HepG2 (cell line): Measurements from ENCODE around the gene RAD17. TPM values are rescaled to one million over a fixed set of nuclear protein-coding genes. Genes with fewer than 3 reads are reported as not detected.
A peak's percentile ranks its signal among the peaks of the same experiment; 100 is the strongest.

Source experiments
- ATM ChIP-seq: fragments of 450-650 bp; IDR thresholded peaks from 2 replicates; pipeline ENCODE4 v1.7.1; 2017; ENCODE audit warnings: mild to moderate bottlenecking, borderline replicate concordance
- CEBPB ChIP-seq: IDR thresholded peaks from 2 replicates; pipeline ENCODE4 v1.6.1; 2011; ENCODE audit warnings: low read depth, low read length, improper control_type of control experiment, borderline replicate concordance
- FOXJ3 ChIP-seq: sonication (generic); formaldehyde crosslinking; IDR thresholded peaks from 2 replicates; pipeline ENCODE4 v1.4.0; 2020; ENCODE audit warnings: missing genetic modification reagents, mild to moderate bottlenecking, borderline replicate concordance
- ISL2 ChIP-seq: sonication (generic); formaldehyde crosslinking; IDR thresholded peaks from 2 replicates; pipeline ENCODE4 v1.5.0; 2020; ENCODE audit warnings: missing genetic modification reagents
- MAZ ChIP-seq, 2 experiments: sonication (generic) in 1 of 2; formaldehyde crosslinking in 1 of 2; IDR thresholded peaks; 2 replicates each; pipeline versions ENCODE4 v1.5.0 to v1.6.1; 2012 to 2020; ENCODE audit warnings: low read depth in 2 of 2, mild to moderate bottlenecking in 2 of 2, borderline replicate concordance in 1 of 2, improper control_type of control experiment in 1 of 2, low read length in 1 of 2, missing genetic modification reagents in 1 of 2, moderate library complexity in 1 of 2
- MED13 ChIP-seq: sonication (generic); formaldehyde crosslinking; IDR thresholded peaks from 2 replicates; pipeline ENCODE4 v1.5.0; 2020; ENCODE audit warnings: missing genetic modification reagents
- NCOA5 ChIP-seq: sonication (generic); formaldehyde crosslinking; IDR thresholded peaks from 2 replicates; pipeline ENCODE4 v1.4.0; 2020; ENCODE audit warnings: missing genetic modification reagents
- NFYC ChIP-seq: IDR thresholded peaks from 2 replicates; pipeline ENCODE4 v1.6.1; 2016; ENCODE audit warnings: missing genetic modification reagents, missing compliant biosample characterization
- NR2F6 ChIP-seq, 2 experiments: IDR thresholded peaks; 2 replicates each; pipeline ENCODE4 v1.6.1; 2016; ENCODE audit warnings: antibody characterized with exemption in 1 of 2, mild to moderate bottlenecking in 1 of 2
- PHF20 ChIP-seq: sonication (generic); formaldehyde crosslinking; IDR thresholded peaks from 2 replicates; pipeline ENCODE4 v1.5.0; 2020; ENCODE audit warnings: mild to moderate bottlenecking, missing genetic modification reagents
- RBFOX2 ChIP-seq: fragments of 200-400 bp; formaldehyde crosslinking; IDR thresholded peaks from 2 replicates; pipeline ENCODE4 v1.6.1; 2017; ENCODE audit warnings: low read depth, mild to moderate bottlenecking, low read length
- TOE1 ChIP-seq: sonication (generic); formaldehyde crosslinking; IDR thresholded peaks from 2 replicates; pipeline ENCODE4 v1.4.0; 2020; ENCODE audit warnings: mild to moderate bottlenecking, missing genetic modification reagents
- ZNF121 ChIP-seq: sonication (generic); formaldehyde crosslinking; IDR thresholded peaks from 2 replicates; pipeline ENCODE4 v1.5.0; 2020; ENCODE audit warnings: mild to moderate bottlenecking, missing genetic modification reagents
- ZNF343 ChIP-seq: sonication (generic); formaldehyde crosslinking; IDR thresholded peaks from 2 replicates; pipeline ENCODE4 v1.4.0; 2020; ENCODE audit warnings: mild to moderate bottlenecking, missing genetic modification reagents
- ZNF572 ChIP-seq: sonication (generic); formaldehyde crosslinking; IDR thresholded peaks from 2 replicates; pipeline ENCODE4 v1.5.1; 2020; ENCODE audit warnings: mild to moderate bottlenecking, missing genetic modification reagents
- ZSCAN31 ChIP-seq: sonication (generic); formaldehyde crosslinking; IDR thresholded peaks from 2 replicates; pipeline ENCODE4 v1.5.0; 2020; ENCODE audit warnings: low read depth, mild to moderate bottlenecking, missing genetic modification reagents
- polyA plus RNA-seq, 8 experiments: library from polyadenylated mRNA; depleted of rRNA in 3 of 8; stranded (reverse) in 7 of 8; unstranded in 1 of 8; fragments of >200 nt; fragmentation: Illumina TruSeq in 4 of 8; extraction: Trizol in 4 of 8; gene quantifications; 2 replicates each; pipeline versions ENCODE4 v1.2.1 to v1.2.3, GENCODE V29; 2011 to 2016; ENCODE audit warnings: low read depth in 4 of 8, missing spikeins in 1 of 8, mixed read lengths in 1 of 8; ENCODE audit not compliant: insufficient read depth in 1 of 8
- total RNA-seq, 5 experiments: library from RNA; depleted of rRNA; stranded (reverse); fragments of >200 nt; fragmentation: Illumina TruSeq; extraction: Trizol; gene quantifications; 2 replicates each; pipeline ENCODE4 v1.2.3, GENCODE V29; 2016; ENCODE audit warnings: low read depth in 1 of 5
- TF ChIP-seq, protein P1 (sequence below): sonication (generic); formaldehyde crosslinking; IDR thresholded peaks from 2 replicates; pipeline ENCODE4 v1.4.0; 2020; ENCODE audit warnings: missing genetic modification reagents, borderline replicate concordance
- TF ChIP-seq, protein P2 (sequence below): fragments of 450-650 bp; IDR thresholded peaks from 2 replicates; pipeline ENCODE4 v1.6.1; 2016
- TF ChIP-seq, protein P3 (sequence below): sonication (generic); formaldehyde crosslinking; conservative IDR thresholded peaks from 2 replicates; pipeline ENCODE4 v1.4.0; 2020; ENCODE audit warnings: missing genetic modification reagents
- TF ChIP-seq, protein P4 (sequence below): sonication (generic); formaldehyde crosslinking; IDR thresholded peaks from 2 replicates; pipeline ENCODE4 v1.9.0; 2021; ENCODE audit warnings: missing genetic modification reagents, borderline replicate concordance
- TF ChIP-seq, protein P5 (sequence below): sonication (generic); formaldehyde crosslinking; IDR thresholded peaks from 2 replicates; pipeline ENCODE4 v1.4.0; 2020; ENCODE audit warnings: mild to moderate bottlenecking, missing genetic modification reagents

Gene RAD17
- total and polyA plus RNA-seq, 2 of the 13 experiments (the other 11 are each of a cell fraction or from before 2014, with no cell fraction given): 24.0 to 25.9 TPM

DNA sequence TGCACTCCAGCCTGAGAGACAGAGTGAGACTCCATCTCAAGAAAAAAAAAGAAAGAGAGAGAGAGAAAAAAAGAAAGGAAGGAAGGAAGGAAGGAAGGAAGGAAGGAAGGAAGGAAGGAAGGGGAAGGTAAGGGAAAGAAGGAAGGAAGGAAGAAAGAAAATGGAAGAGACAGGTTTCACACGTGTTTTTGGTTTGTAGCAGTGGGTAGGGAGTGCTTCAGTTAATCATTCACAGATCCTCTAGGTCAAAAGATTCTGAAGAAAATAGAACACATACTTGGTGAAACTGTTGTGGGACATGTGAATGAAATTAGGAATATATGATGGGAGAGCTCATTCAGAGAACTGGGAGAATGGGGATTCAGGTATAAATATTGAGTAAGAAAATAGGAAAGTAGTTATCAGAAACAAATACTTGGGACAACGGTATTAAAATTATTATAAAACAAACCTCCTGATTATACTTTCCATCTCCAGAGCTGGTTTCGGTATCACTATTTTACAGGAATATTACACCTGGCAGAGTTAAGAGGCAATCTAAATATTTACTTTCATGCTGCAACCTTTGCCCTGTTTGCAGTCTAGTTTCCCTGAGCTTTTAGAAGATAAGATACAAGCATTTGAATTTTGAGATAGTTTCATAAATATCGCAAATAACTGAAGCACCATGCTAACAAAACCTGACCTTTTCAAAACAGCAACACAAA lies 82.5 kb downstream of the RAD17 start (continued):
- TF ChIP-seq, protein P1, sequence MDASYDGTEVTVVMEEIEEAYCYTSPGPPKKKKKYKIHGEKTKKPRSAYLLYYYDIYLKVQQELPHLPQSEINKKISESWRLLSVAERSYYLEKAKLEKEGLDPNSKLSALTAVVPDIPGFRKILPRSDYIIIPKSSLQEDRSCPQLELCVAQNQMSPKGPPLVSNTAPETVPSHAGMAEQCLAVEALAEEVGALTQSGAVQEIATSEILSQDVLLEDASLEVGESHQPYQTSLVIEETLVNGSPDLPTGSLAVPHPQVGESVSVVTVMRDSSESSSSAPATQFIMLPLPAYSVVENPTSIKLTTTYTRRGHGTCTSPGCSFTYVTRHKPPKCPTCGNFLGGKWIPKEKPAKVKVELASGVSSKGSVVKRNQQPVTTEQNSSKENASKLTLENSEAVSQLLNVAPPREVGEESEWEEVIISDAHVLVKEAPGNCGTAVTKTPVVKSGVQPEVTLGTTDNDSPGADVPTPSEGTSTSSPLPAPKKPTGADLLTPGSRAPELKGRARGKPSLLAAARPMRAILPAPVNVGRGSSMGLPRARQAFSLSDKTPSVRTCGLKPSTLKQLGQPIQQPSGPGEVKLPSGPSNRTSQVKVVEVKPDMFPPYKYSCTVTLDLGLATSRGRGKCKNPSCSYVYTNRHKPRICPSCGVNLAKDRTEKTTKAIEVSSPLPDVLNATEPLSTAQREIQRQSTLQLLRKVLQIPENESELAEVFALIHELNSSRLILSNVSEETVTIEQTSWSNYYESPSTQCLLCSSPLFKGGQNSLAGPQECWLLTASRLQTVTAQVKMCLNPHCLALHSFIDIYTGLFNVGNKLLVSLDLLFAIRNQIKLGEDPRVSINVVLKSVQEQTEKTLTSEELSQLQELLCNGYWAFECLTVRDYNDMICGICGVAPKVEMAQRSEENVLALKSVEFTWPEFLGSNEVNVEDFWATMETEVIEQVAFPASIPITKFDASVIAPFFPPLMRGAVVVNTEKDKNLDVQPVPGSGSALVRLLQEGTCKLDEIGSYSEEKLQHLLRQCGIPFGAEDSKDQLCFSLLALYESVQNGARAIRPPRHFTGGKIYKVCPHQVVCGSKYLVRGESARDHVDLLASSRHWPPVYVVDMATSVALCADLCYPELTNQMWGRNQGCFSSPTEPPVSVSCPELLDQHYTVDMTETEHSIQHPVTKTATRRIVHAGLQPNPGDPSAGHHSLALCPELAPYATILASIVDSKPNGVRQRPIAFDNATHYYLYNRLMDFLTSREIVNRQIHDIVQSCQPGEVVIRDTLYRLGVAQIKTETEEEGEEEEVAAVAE (CRISPR knock-in tag): no peak
- TF ChIP-seq ATM (no peak), NR2F6 (IDR thresholded peaks at IDR 0.05) (peak; percentile 60; the same call in 1 of the 2 replicates), NR2F6 (CRISPR knock-in tag; IDR thresholded peaks at IDR 0.05) (peak; percentile 76), FOXJ3 (CRISPR knock-in tag) (peak; percentile 32; the same call in 1 of the 2 replicates), ISL2 (peak; percentile 72), ZNF343 (no peak), NCOA5 (CRISPR knock-in tag) (no peak), ZSCAN31 (CRISPR knock-in tag) (no peak), RBFOX2 (no peak), ZNF121 (no peak), ZNF572 (no peak), PHF20 (CRISPR knock-in tag) (no peak), MAZ (IDR thresholded peaks at IDR 0.05; ENCODE audit: borderline replicate concordance, low read depth, low read length) (no peak), MAZ (CRISPR knock-in tag; IDR thresholded peaks at IDR 0.05; ENCODE audit: low read depth) (0 out of 2 replicates have a peak, but pooled peaks have one; percentile 14), MED13 (CRISPR knock-in tag) (no peak), NFYC (CRISPR knock-in tag) (no peak), TOE1 (CRISPR knock-in tag) (no peak), CEBPB (peak; percentile 37; the same call in 1 of the 2 replicates)
- TF ChIP-seq, protein P2, sequence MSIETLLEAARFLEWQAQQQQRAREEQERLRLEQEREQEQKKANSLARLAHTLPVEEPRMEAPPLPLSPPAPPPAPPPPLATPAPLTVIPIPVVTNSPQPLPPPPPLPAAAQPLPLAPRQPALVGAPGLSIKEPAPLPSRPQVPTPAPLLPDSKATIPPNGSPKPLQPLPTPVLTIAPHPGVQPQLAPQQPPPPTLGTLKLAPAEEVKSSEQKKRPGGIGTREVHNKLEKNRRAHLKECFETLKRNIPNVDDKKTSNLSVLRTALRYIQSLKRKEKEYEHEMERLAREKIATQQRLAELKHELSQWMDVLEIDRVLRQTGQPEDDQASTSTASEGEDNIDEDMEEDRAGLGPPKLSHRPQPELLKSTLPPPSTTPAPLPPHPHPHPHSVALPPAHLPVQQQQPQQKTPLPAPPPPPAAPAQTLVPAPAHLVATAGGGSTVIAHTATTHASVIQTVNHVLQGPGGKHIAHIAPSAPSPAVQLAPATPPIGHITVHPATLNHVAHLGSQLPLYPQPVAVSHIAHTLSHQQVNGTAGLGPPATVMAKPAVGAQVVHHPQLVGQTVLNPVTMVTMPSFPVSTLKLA: no peak
- TF ChIP-seq, protein P3, sequence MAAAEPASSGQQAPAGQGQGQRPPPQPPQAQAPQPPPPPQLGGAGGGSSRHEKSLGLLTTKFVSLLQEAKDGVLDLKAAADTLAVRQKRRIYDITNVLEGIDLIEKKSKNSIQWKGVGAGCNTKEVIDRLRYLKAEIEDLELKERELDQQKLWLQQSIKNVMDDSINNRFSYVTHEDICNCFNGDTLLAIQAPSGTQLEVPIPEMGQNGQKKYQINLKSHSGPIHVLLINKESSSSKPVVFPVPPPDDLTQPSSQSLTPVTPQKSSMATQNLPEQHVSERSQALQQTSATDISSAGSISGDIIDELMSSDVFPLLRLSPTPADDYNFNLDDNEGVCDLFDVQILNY (CRISPR knock-in tag): no peak
- TF ChIP-seq, protein P4, sequence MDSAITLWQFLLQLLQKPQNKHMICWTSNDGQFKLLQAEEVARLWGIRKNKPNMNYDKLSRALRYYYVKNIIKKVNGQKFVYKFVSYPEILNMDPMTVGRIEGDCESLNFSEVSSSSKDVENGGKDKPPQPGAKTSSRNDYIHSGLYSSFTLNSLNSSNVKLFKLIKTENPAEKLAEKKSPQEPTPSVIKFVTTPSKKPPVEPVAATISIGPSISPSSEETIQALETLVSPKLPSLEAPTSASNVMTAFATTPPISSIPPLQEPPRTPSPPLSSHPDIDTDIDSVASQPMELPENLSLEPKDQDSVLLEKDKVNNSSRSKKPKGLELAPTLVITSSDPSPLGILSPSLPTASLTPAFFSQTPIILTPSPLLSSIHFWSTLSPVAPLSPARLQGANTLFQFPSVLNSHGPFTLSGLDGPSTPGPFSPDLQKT (CRISPR knock-in tag): no peak
- TF ChIP-seq, protein P5, sequence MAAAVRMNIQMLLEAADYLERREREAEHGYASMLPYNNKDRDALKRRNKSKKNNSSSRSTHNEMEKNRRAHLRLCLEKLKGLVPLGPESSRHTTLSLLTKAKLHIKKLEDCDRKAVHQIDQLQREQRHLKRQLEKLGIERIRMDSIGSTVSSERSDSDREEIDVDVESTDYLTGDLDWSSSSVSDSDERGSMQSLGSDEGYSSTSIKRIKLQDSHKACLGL: no peak
